ENCODE data around the gene PPFIA3.

DNA sequence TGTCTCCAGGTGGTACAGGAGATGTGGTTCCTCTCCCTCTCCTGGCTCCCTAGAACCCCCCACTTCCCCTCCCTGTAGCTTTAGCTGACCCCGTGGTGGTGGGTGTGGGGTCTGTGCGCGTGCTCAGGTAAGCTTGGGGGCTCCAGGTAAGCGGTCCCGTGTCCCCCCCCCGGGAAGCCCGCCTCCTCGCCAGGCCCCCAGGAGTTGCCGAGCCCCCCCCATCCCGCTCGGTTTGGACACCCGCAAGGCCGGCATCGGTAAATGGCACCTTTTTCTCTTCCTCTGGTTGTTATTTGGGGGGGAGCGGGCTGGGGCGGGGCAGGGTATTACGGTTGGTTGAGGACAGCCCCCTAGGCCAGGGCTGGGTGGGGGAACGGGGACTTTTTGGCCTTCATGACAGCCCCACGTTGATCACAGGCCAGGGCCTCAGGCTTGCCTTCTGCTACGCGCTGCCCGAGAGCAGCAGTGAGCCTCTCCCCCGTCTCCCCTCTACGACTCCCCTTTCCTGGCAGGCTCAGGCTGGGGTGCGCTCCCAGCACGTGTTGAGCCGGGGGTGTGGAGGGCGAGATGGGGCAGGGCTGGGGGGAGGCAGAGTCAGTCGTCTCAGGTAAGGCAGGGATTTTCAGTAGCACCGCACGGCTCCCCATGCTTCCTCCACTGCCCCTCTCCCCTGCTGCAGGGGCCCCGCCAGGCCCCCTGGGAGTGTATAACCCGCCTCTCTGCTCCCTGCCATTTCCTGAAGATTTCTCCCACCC lies 15.8 kb upstream of the PPFIA3 start:
- TF ChIP-seq CTCF (IDR thresholded peaks at IDR 0.05 in 2 of 3, conservative IDR thresholded peaks at IDR 0.05 in 1 of 3; ENCODE audit: borderline replicate concordance in 1 of 3, insufficient read depth in 1 of 3, low read depth in 2 of 3, low read length in 2 of 3) (no peak), FOSL1 (IDR thresholded peaks at IDR 0.05; ENCODE audit: low read depth) (no peak), EZH2 (IDR thresholded peaks at IDR 0.05) (no peak), ZBTB33 (IDR thresholded peaks at IDR 0.05; ENCODE audit: extremely low read depth, insufficient replicate concordance, low read length) (no peak), POLR2A (IDR thresholded peaks at IDR 0.05; ENCODE audit: borderline replicate concordance, extremely low read depth, insufficient read depth, insufficient read length) (no peak), EZH2phosphoT487 (IDR thresholded peaks at IDR 0.05; ENCODE audit: borderline replicate concordance) (no peak), JUND (IDR thresholded peaks at IDR 0.05) (no peak), EGR1 (IDR thresholded peaks at IDR 0.05; ENCODE audit: low read depth) (no peak), ZNF274 (IDR thresholded peaks at IDR 0.05; ENCODE audit: low read depth, low read length) (no peak), POLR2AphosphoS5 (IDR thresholded peaks at IDR 0.05; ENCODE audit: low read depth, low read length) (no peak)
- TF ChIP-seq, protein P1, sequence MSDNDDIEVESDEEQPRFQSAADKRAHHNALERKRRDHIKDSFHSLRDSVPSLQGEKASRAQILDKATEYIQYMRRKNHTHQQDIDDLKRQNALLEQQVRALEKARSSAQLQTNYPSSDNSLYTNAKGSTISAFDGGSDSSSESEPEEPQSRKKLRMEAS (IDR thresholded peaks at IDR 0.05) = no peak
- TF ChIP-seq, protein P2, sequence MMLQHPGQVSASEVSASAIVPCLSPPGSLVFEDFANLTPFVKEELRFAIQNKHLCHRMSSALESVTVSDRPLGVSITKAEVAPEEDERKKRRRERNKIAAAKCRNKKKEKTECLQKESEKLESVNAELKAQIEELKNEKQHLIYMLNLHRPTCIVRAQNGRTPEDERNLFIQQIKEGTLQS (IDR thresholded peaks at IDR 0.05) = no peak
